GM23248 (cell line): ENCODE results near the gene LTB. TPM values are rescaled to one million over a fixed set of nuclear protein-coding genes. Genes with fewer than 3 reads are reported as not detected.

ENCODE experiments used
- DNase-seq: peaks from one replicate; pipeline ENCODE4 v3.0.0-alpha.2; 2015
- H2AFZ ChIP-seq: fragments of 200-600 bp; sonication (generic); 2 replicates; pipeline ENCODE4 v1.6.1; 2016; ENCODE audit warnings: antibody characterized with exemption
- H3F3A ChIP-seq: fragments of 200-600 bp; sonication (generic); 2 replicates; pipeline ENCODE4 v1.6.1; 2016; ENCODE audit warnings: mild to moderate bottlenecking, antibody characterized with exemption, mixed run types; ENCODE audit not compliant: insufficient read depth
- H3K27ac ChIP-seq: fragments of 200-600 bp; sonication (generic); 2 replicates; pipeline ENCODE4 v1.5.1; 2016; ENCODE audit warnings: mild to moderate bottlenecking
- H3K27me3 ChIP-seq: fragments of 200-600 bp; sonication (generic); replicated peaks from 2 replicates; pipeline ENCODE4 v1.6.1; 2016; ENCODE audit warnings: mild to moderate bottlenecking; ENCODE audit not compliant: insufficient read depth
- H3K36me3 ChIP-seq: fragments of 200-600 bp; sonication (generic); 2 replicates; pipeline ENCODE4 v1.6.1; 2016; ENCODE audit warnings: low read depth, mild to moderate bottlenecking
- H3K4me1 ChIP-seq: fragments of 200-600 bp; sonication (generic); 2 replicates; pipeline ENCODE4 v1.6.1; 2016; ENCODE audit warnings: mild to moderate bottlenecking; ENCODE audit not compliant: insufficient read depth
- H3K4me2 ChIP-seq: fragments of 200-600 bp; sonication (generic); one replicate; pipeline ENCODE4 v1.6.1; 2016; ENCODE audit warnings: mild to moderate bottlenecking; ENCODE audit not compliant: unreplicated experiment
- H3K4me3 ChIP-seq: fragments of 200-600 bp; sonication (generic); 2 replicates; pipeline ENCODE4 v1.5.1; 2016; ENCODE audit warnings: mild to moderate bottlenecking
- H3K79me2 ChIP-seq: fragments of 200-600 bp; sonication (generic); 2 replicates; pipeline ENCODE4 v1.6.1; 2016; ENCODE audit warnings: mild to moderate bottlenecking; ENCODE audit not compliant: insufficient read depth
- H3K9ac ChIP-seq: fragments of 200-600 bp; sonication (generic); 2 replicates; pipeline ENCODE4 v1.6.1; 2016; ENCODE audit warnings: mild to moderate bottlenecking
- H3K9me2 ChIP-seq: fragments of 200-600 bp; sonication (generic); 2 replicates; pipeline ENCODE4 v1.6.1; 2016; ENCODE audit warnings: mixed run types, mild to moderate bottlenecking, moderate library complexity; ENCODE audit not compliant: insufficient read depth
- H3K9me3 ChIP-seq: fragments of 200-600 bp; sonication (generic); one replicate; pipeline ENCODE4 v1.6.1; 2017; ENCODE audit warnings: low read depth
- H4K20me1 ChIP-seq: fragments of 200-600 bp; sonication (generic); 2 replicates; pipeline ENCODE4 v1.6.0; 2016; ENCODE audit not compliant: insufficient read depth
- EZH2 ChIP-seq: fragments of 200-600 bp; sonication (generic); IDR thresholded peaks from 2 replicates; pipeline ENCODE4 v1.6.1; 2018; ENCODE audit warnings: antibody characterized with exemption, mild to moderate bottlenecking; ENCODE audit not compliant: insufficient read depth, poor library complexity, severe bottlenecking
- EZH2phosphoT487 ChIP-seq: fragments of 200-600 bp; sonication (generic); IDR thresholded peaks from 2 replicates; pipeline ENCODE4 v1.6.1; 2018; ENCODE audit warnings: antibody characterized with exemption, moderate library complexity, mild to moderate bottlenecking, low read depth; ENCODE audit not compliant: insufficient read depth
- WGBS, 2 experiments: methylation state at CpG; one replicate each; pipeline ENCODE4 v1.1.6; 2015 to 2017; ENCODE audit warnings: low lambda C conversion rate in 2 of 2, low coverage in 1 of 2; ENCODE audit errors: missing lambda C conversion rate in 2 of 2; 5-methylcytosine and 5-hydroxymethylcytosine counted together
- in situ Hi-C: fragments of 300-500 bp; cut with MboI; formaldehyde crosslinking; loops from 2 replicates; pipeline ENCODE4 v1.15.0; 2020
- polyA plus RNA-seq: library from polyadenylated mRNA; unstranded; fragments of >200 nt; fragmentation: Nextera tagmentation; extraction: Ambion mirVana; gene quantifications from 2 replicates; pipeline ENCODE4 v1.2.1, GENCODE V29; 2016
- total RNA-seq: library from RNA; depleted of rRNA; stranded (reverse); fragments of >200 nt; shearing (Covaris generic); gene quantifications from 2 replicates; pipeline ENCODE4 v1.2.3, GENCODE V29; 2014

Gene LTB
- total and polyA plus RNA-seq, 2 experiments from 2014 or later = not detected

DNA sequence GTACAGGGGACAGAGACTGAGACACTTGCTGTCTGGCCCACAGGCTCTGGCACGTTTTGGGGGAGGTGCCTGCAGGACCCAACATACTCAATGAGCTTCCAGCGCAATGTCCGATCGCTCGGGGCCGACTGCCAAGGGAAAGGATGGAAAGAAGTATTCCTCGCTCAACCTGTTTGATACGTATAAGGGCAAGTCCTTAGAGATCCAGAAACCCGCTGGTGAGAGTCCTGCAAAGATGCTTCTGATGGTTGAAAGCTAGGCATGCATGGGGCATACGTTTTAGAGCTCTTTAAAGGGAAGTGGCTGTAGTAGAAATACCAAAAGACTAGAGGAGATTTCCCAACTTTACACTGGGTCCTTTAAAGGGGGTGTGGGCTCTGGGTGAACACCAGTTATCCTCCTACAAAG lies 40.5 kb upstream of the LTB start:
- in situ Hi-C loops = no loop called here
- Histone ChIP-seq H3K9me2 (no peaks in the 10 kb centered on the region), H3K79me2 (peaks cover 72% of the 10 kb centered on the region), H2AFZ (no peak overlapping the region), H3K27ac (peak overlapping the region; percentile 97; the same call in 1 of the 2 replicates), H3K27me3 (no peaks in the 10 kb centered on the region), H3K36me3 (peaks cover 46% of the 10 kb centered on the region), H3K9ac (peak overlapping the region; percentile 99), H3K9me3 (no peaks in the 10 kb centered on the region), H4K20me1 (peaks cover 7% of the 10 kb centered on the region; the same call in 1 of the 2 replicates), H3F3A (peaks cover 20% of the 10 kb centered on the region), H3K4me1 (0 out of 2 replicates have a peak, but pooled peaks cover 14% of the 10 kb centered on the region), H3K4me3 (peak overlapping the region; percentile 95), H3K4me2 (peak overlapping the region; percentile 99)
- TF ChIP-seq EZH2phosphoT487 (no peak), EZH2 (no peak)
- no peak for DNase-seq
- WGBS, 2 experiments = 63% methylated on average over 10 of the region's 10 CpGs

- 14 to 18% methylated on average over 4 of the region's 4 CpGs for WGBS, 2 experiments
- H3K9me3 ChIP-seq = no peaks in the 10 kb centered on the region
- H3F3A ChIP-seq = peaks cover 20% of the 10 kb centered on the region
- no peak overlapping the region for H2AFZ ChIP-seq
- peaks cover 39% of the 10 kb centered on the region for H3K36me3 ChIP-seq
- H3K4me1 ChIP-seq = 0 out of 2 replicates have a peak, but pooled peaks cover 14% of the 10 kb centered on the region
- H3K79me2 ChIP-seq = peaks cover 65% of the 10 kb centered on the region
- peak overlapping the region; percentile 99 for H3K9ac ChIP-seq
- no peak for TF ChIP-seq EZH2phosphoT487
- no peak for TF ChIP-seq EZH2
- H3K27ac ChIP-seq = peak overlapping the region; percentile 97
- H3K4me2 ChIP-seq = peak overlapping the region; percentile 99
- peak; percentile 42 for DNase-seq
- peak overlapping the region; percentile 95 for H3K4me3 ChIP-seq
- peaks cover 7% of the 10 kb centered on the region; the same call in 1 of the 2 replicates for H4K20me1 ChIP-seq
- no peaks in the 10 kb centered on the region for H3K27me3 ChIP-seq
- in situ Hi-C loops = no loop called here
- H3K9me2 ChIP-seq = no peaks in the 10 kb centered on the region
These were observed 39.8 kb upstream of the LTB start for GRCh38 chr6:31621991-31622390.

DNA sequence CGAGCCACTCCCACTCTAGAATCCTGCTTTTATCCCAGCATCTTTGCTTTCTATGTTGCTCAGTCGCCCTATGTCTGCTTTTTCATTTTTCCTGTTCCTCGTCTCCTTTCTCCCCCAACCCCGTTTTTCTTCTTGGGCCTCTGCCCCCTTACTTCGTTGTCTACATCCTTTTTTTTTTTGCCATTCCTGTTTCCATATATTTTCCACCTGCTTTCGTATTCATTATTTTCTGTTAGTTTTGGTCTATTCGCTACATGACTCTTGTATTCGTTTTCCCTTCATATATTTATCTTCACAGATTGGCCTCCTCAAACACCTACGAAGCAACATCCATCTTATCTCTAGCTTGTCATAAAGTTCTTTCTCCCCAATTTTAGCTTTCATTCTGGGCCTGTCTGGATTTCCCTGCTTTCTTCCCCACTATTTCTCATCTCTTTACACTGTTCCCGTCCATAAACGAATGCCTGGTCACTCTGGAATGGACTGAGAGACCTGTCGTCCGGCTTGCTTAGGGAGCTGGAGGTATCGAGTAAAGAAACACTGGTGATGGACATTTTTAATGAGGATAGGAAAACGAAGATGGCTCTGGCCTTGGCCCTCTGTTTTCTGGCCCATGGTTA lies 39.2 kb upstream of the LTB start:
- Histone ChIP-seq H3K36me3 (peaks cover 34% of the 10 kb centered on the region), H3K4me2 (peak overlapping the region; percentile 99), H3F3A (peaks cover 20% of the 10 kb centered on the region), H3K27me3 (no peaks in the 10 kb centered on the region), H3K27ac (peak overlapping the region; percentile 97), H2AFZ (peak overlapping the region; percentile 60), H3K9me3 (no peaks in the 10 kb centered on the region), H3K4me1 (0 out of 2 replicates have a peak, but pooled peaks cover 14% of the 10 kb centered on the region), H3K4me3 (peak overlapping the region; percentile 95), H4K20me1 (peaks cover 7% of the 10 kb centered on the region; the same call in 1 of the 2 replicates), H3K9ac (peak overlapping the region; percentile 99), H3K9me2 (no peaks in the 10 kb centered on the region), H3K79me2 (peaks cover 59% of the 10 kb centered on the region)
- TF ChIP-seq EZH2phosphoT487 = no peak
- no peak for TF ChIP-seq EZH2
- WGBS, 2 experiments = 6% methylated on average over 15 of the region's 15 CpGs
- in situ Hi-C loops = no loop called here
- peak; percentile 41 for DNase-seq

DNA sequence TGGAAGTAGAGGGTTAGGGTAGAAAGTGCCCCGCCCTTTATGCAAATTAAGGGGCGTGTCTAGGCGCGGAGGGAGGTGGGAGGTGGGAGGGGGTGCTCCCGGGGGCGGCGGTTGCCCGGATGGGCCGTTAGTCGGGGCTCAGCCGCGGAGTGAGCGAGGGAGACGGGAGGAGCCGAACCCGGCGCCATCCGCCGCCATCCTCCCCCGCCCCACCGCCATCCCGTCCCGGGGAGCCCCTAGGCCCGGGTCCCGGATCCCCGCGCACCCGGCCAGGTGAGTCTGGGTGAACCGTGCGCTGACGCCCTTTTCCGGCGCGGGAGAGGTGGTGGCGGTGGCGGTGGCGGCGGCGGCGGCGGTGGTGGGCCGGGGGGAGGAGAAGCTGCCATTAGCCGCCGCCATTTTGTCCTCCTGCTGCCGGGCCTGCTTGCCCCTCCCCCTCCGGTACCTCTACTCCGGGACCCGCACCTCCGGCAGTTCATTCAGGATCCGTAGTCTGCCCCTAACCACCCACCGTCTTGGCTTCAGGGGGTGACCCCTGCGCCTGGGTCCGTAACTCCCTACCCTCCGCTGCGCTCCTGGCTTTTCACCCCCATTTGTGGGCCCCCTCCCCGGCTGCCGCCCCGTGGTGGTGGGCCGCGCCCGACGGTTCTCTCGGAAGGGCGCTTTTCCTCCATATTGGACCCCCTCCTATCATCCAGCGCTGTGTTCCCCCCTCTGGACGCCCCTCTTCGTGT lies 38.5 kb upstream of the LTB start, which contains the start of gene PRRC2A:
Gene PRRC2A, plus strand, starts transcription at position 130 of the 734 bp plus-strand sequence. CDS start 2,075 bp downstream, outside the sequence.
- Histone ChIP-seq H3K36me3 (peaks cover 27% of the 10 kb centered on the region), H3K4me2 (peak within 1 kb of the TSS; percentile 99), H3K27ac (peak within 1 kb of the TSS; percentile 97), H3K9ac (peak within 1 kb of the TSS; percentile 99), H3K9me2 (no peaks in the 10 kb centered on the region), H3K9me3 (no peaks in the 10 kb centered on the region), H2AFZ (peak within 1 kb of the TSS; percentile 78), H3K27me3 (no peaks in the 10 kb centered on the region), H4K20me1 (peaks cover 7% of the 10 kb centered on the region; the same call in 1 of the 2 replicates), H3F3A (peaks cover 20% of the 10 kb centered on the region), H3K4me1 (0 out of 2 replicates have a peak, but pooled peaks cover 14% of the 10 kb centered on the region), H3K4me3 (peak within 1 kb of the TSS; percentile 95), H3K79me2 (peaks cover 52% of the 10 kb centered on the region)
- DNase-seq = peak; percentile 88
- TF ChIP-seq EZH2 (no peak), EZH2phosphoT487 (no peak)
- WGBS, 2 experiments = 1% methylated on average over 14 to 63 of the region's 67 CpGs
- in situ Hi-C loops = no loop called here
